Hepatocyte (in vitro differentiated cells): ENCODE measurements around the gene ADAMTS12. TPM values are rescaled to one million over a fixed set of nuclear protein-coding genes. Genes with fewer than 3 reads are reported as not detected.
"Not testable (repeated sequence)": the region's sequence is repeated elsewhere in the genome, so short reads cannot be mapped to it uniquely, and the experiment has no call there.

Source experiments
- DNase-seq: peaks from one replicate; pipeline ENCODE4 v3.0.0-alpha.2; 2016; ENCODE audit warnings: low spot score
- H2AFZ ChIP-seq: fragments of 200-600 bp; sonication (generic); 2 replicates; pipeline ENCODE4 v1.6.0; 2016; ENCODE audit warnings: antibody characterized with exemption, mild to moderate bottlenecking
- H3K27ac ChIP-seq: fragments of 200-600 bp; sonication (generic); 2 replicates; pipeline ENCODE4 v1.5.1; 2016; ENCODE audit warnings: mild to moderate bottlenecking
- H3K27me3 ChIP-seq: fragments of 200-600 bp; sonication (generic); 2 replicates; pipeline ENCODE4 v1.6.1; 2016
- H3K36me3 ChIP-seq: fragments of 200-600 bp; sonication (generic); replicated peaks from 2 replicates; pipeline ENCODE4 v1.5.1; 2016; ENCODE audit warnings: low read depth; ENCODE audit not compliant: insufficient read depth
- H3K4me1 ChIP-seq: fragments of 200-600 bp; sonication (generic); 2 replicates; pipeline ENCODE4 v1.5.1; 2016; ENCODE audit warnings: mild to moderate bottlenecking, moderate library complexity; ENCODE audit not compliant: insufficient read depth
- H3K4me2 ChIP-seq: fragments of 200-600 bp; sonication (generic); 2 replicates; pipeline ENCODE4 v1.6.0; 2016
- H3K4me3 ChIP-seq: fragments of 200-600 bp; sonication (generic); 2 replicates; pipeline ENCODE4 v1.5.1; 2016; ENCODE audit warnings: mild to moderate bottlenecking
- H3K79me2 ChIP-seq: fragments of 200-600 bp; sonication (generic); 2 replicates; pipeline ENCODE4 v1.6.0; 2017; ENCODE audit warnings: mild to moderate bottlenecking
- H3K9me2 ChIP-seq: fragments of 200-600 bp; sonication (generic); replicated peaks from 2 replicates; pipeline ENCODE4 v1.6.0; 2017; ENCODE audit warnings: mild to moderate bottlenecking; ENCODE audit not compliant: insufficient read depth
- H3K9me3 ChIP-seq: fragments of 200-600 bp; sonication (generic); 2 replicates; pipeline ENCODE4 v1.5.1; 2016; ENCODE audit warnings: low read depth, mild to moderate bottlenecking
- H4K20me1 ChIP-seq: fragments of 200-600 bp; sonication (generic); 2 replicates; pipeline ENCODE4 v1.6.0; 2016; ENCODE audit warnings: mild to moderate bottlenecking; ENCODE audit not compliant: insufficient read depth, poor library complexity, severe bottlenecking
- CTCF ChIP-seq: fragments of 200-600 bp; sonication (generic); IDR thresholded peaks from 2 replicates; pipeline ENCODE4 v1.5.1; 2016; ENCODE audit warnings: antibody characterized with exemption, mild to moderate bottlenecking; ENCODE audit not compliant: poor library complexity
- EZH2 ChIP-seq: fragments of 200-600 bp; sonication (generic); IDR thresholded peaks from 2 replicates; pipeline ENCODE4 v1.6.1; 2016; ENCODE audit warnings: antibody characterized with exemption, mild to moderate bottlenecking, borderline replicate concordance
- EZH2phosphoT487 ChIP-seq: fragments of 200-600 bp; sonication (generic); IDR thresholded peaks from one replicate; pipeline ENCODE4 v1.6.1; 2018; ENCODE audit warnings: antibody characterized with exemption, mild to moderate bottlenecking, low read depth, moderate library complexity; ENCODE audit not compliant: unreplicated experiment, severe bottlenecking
- WGBS: methylation state at CpG from one replicate; pipeline ENCODE4 v1.1.6; 2016; ENCODE audit warnings: low lambda C conversion rate; ENCODE audit errors: missing lambda C conversion rate; 5-methylcytosine and 5-hydroxymethylcytosine counted together
- polyA plus RNA-seq: library from polyadenylated mRNA; unstranded; fragments of >200 nt; fragmentation: Nextera tagmentation; extraction: Ambion mirVana; gene quantifications from 2 replicates; pipeline ENCODE4 v1.2.1, GENCODE V29; 2016
- total RNA-seq: library from RNA; depleted of rRNA; stranded (reverse); fragments of >200 nt; gene quantifications from 2 replicates; pipeline ENCODE4 v1.2.3, GENCODE V29; 2014

ADAMTS12 gene
- total and polyA plus RNA-seq, 2 experiments from 2014 or later, result 3.2 to 8.9 TPM

- no peaks in the 10 kb centered on the region for H4K20me1 ChIP-seq
- H3K36me3 ChIP-seq, result no peaks in the 10 kb centered on the region
- TF ChIP-seq EZH2phosphoT487, result no peak
- no peaks in the 10 kb centered on the region for H3K4me1 ChIP-seq
- H3K9me3 ChIP-seq, result no peaks in the 10 kb centered on the region
- no peaks in the 10 kb centered on the region for H3K9me2 ChIP-seq
- H3K27me3 ChIP-seq, result no peaks in the 10 kb centered on the region
- DNase-seq, result no peak
- no peak overlapping the region for H3K4me3 ChIP-seq
- no peak overlapping the region for H2AFZ ChIP-seq
- no peaks in the 10 kb centered on the region for H3K79me2 ChIP-seq
- no peak overlapping the region for H3K4me2 ChIP-seq
- 78% methylated on average over 2 of the region's 2 CpGs for WGBS
- no peak overlapping the region for H3K27ac ChIP-seq
Observed at GRCh38 chr5:33524476-33524875, 367.3 kb downstream of the ADAMTS12 start.

GRCh38 chr5:33523208-33523771 lies 368.5 kb downstream of the ADAMTS12 start:
- WGBS, result 93% methylated on average over 2 of the region's 2 CpGs
- DNase-seq, result no peak
- no peak overlapping the region for H3K4me3 ChIP-seq
- no peak overlapping the region for H3K27ac ChIP-seq
- no peaks in the 10 kb centered on the region for H3K9me3 ChIP-seq
- no peak overlapping the region for H2AFZ ChIP-seq
- H3K4me1 ChIP-seq, result no peaks in the 10 kb centered on the region
- H3K4me2 ChIP-seq, result no peak overlapping the region
- H4K20me1 ChIP-seq, result no peaks in the 10 kb centered on the region
- H3K27me3 ChIP-seq, result no peaks in the 10 kb centered on the region
- H3K9me2 ChIP-seq, result no peaks in the 10 kb centered on the region
- no peaks in the 10 kb centered on the region for H3K79me2 ChIP-seq
- no peak for TF ChIP-seq EZH2phosphoT487
- no peak for TF ChIP-seq CTCF
- no peak for TF ChIP-seq EZH2
- H3K36me3 ChIP-seq, result no peaks in the 10 kb centered on the region

- WGBS, result 56% methylated on average over 2 of the region's 2 CpGs
- TF ChIP-seq CTCF (no peak), EZH2 (no peak), EZH2phosphoT487 (no peak)
- Histone ChIP-seq H3K9me2 (no peaks in the 10 kb centered on the region), H3K27me3 (no peaks in the 10 kb centered on the region), H3K9me3 (no peaks in the 10 kb centered on the region), H4K20me1 (no peaks in the 10 kb centered on the region), H3K27ac (no peak overlapping the region), H2AFZ (no peak overlapping the region), H3K79me2 (no peaks in the 10 kb centered on the region), H3K4me1 (no peaks in the 10 kb centered on the region), H3K36me3 (no peaks in the 10 kb centered on the region), H3K4me2 (no peak overlapping the region), H3K4me3 (no peak overlapping the region)
- no peak for DNase-seq
Observed at GRCh38 chr5:33516421-33516820, 375.4 kb downstream of the ADAMTS12 start.

GRCh38 chr5:33515366-33515765 lies 376.4 kb downstream of the ADAMTS12 start:
- not testable (repeated sequence) for H3K36me3 ChIP-seq, H4K20me1 ChIP-seq, DNase-seq, H3K27ac ChIP-seq, H3K27me3 ChIP-seq, H2AFZ ChIP-seq, H3K4me1 ChIP-seq, H3K4me2 ChIP-seq, H3K79me2 ChIP-seq, H3K9me2 ChIP-seq, H3K4me3 ChIP-seq, H3K9me3 ChIP-seq
- WGBS, result 96% methylated on average over 25 of the region's 32 CpGs
